ENCODE measurements around the gene SGTA.

Gene SGTA

GRCh38 chr19:2812414-2813234 lies 29.6 kb upstream of the SGTA start:
- no peak for TF ChIP-seq CTCF (conservative IDR thresholded peaks at IDR 0.05; ENCODE audit: low read length)
- no peak for TF ChIP-seq EZH2phosphoT487 (IDR thresholded peaks at IDR 0.05; ENCODE audit: borderline replicate concordance)
- Histone ChIP-seq H3K79me2 (ENCODE audit: insufficient read depth, low read length) (no peaks in the 10 kb centered on the region), H3K4me3 (ENCODE audit: low read length, poor library complexity, severe bottlenecking) (no peak overlapping the region), H2AFZ (ENCODE audit: low read length) (no peak overlapping the region), H4K20me1 (ENCODE audit: insufficient read depth, low read length, poor library complexity, severe bottlenecking) (no peaks in the 10 kb centered on the region), H3F3A (ENCODE audit: low read depth) (no peaks in the 10 kb centered on the region), H3K9me2 (replicated peaks; ENCODE audit: low read depth, low read length) (no peaks in the 10 kb centered on the region), H3K9ac (ENCODE audit: low read depth, low read length, poor library complexity, severe bottlenecking) (no peak overlapping the region), H3K27me3 (ENCODE audit: insufficient read depth, low read length, poor library complexity, severe bottlenecking) (no peaks in the 10 kb centered on the region), H3K4me1 (ENCODE audit: insufficient read depth, low read length, poor library complexity, severe bottlenecking) (no peaks in the 10 kb centered on the region), H3K9me3 (ENCODE audit: insufficient read depth, low read depth, low read length) (no peaks in the 10 kb centered on the region), H3K4me2 (ENCODE audit: low read depth, low read length, poor library complexity, severe bottlenecking) (no peak overlapping the region), H3K36me3 (ENCODE audit: insufficient read depth, low read length) (peaks cover 43% of the 10 kb centered on the region; the same call in 1 of the 2 replicates)

GRCh38 chr19:2811735-2812413 lies 28.8 kb upstream of the SGTA start:
- Histone ChIP-seq H3K9ac (ENCODE audit: low read depth, low read length, poor library complexity, severe bottlenecking) (no peak overlapping the region), H3K79me2 (ENCODE audit: insufficient read depth, low read length) (no peaks in the 10 kb centered on the region), H3K9me3 (ENCODE audit: insufficient read depth, low read depth, low read length) (no peaks in the 10 kb centered on the region), H3K4me2 (ENCODE audit: low read depth, low read length, poor library complexity, severe bottlenecking) (no peak overlapping the region), H3K4me3 (ENCODE audit: low read length, poor library complexity, severe bottlenecking) (no peak overlapping the region), H3K9me2 (replicated peaks; ENCODE audit: low read depth, low read length) (no peaks in the 10 kb centered on the region), H3F3A (ENCODE audit: low read depth) (no peaks in the 10 kb centered on the region), H3K4me1 (ENCODE audit: insufficient read depth, low read length, poor library complexity, severe bottlenecking) (no peaks in the 10 kb centered on the region), H2AFZ (ENCODE audit: low read length) (no peak overlapping the region), H3K27me3 (ENCODE audit: insufficient read depth, low read length, poor library complexity, severe bottlenecking) (no peaks in the 10 kb centered on the region), H3K36me3 (ENCODE audit: insufficient read depth, low read length) (peaks cover 49% of the 10 kb centered on the region; the same call in 1 of the 2 replicates), H4K20me1 (ENCODE audit: insufficient read depth, low read length, poor library complexity, severe bottlenecking) (no peaks in the 10 kb centered on the region)
- no peak for TF ChIP-seq EZH2phosphoT487 (IDR thresholded peaks at IDR 0.05; ENCODE audit: borderline replicate concordance)
- no peak for TF ChIP-seq CTCF (conservative IDR thresholded peaks at IDR 0.05; ENCODE audit: low read length)

- H3K36me3 ChIP-seq (ENCODE audit: insufficient read depth, low read length) = peaks cover 55% of the 10 kb centered on the region; the same call in 1 of the 2 replicates
- H3K27me3 ChIP-seq (ENCODE audit: insufficient read depth, low read length, poor library complexity, severe bottlenecking) = no peaks in the 10 kb centered on the region
- no peak overlapping the region for H3K4me3 ChIP-seq (ENCODE audit: low read length, poor library complexity, severe bottlenecking)
- H2AFZ ChIP-seq (ENCODE audit: low read length) = no peak overlapping the region
- no peaks in the 10 kb centered on the region for H3K9me2 ChIP-seq (replicated peaks; ENCODE audit: low read depth, low read length)
- no peaks in the 10 kb centered on the region for H4K20me1 ChIP-seq (ENCODE audit: insufficient read depth, low read length, poor library complexity, severe bottlenecking)
- no peaks in the 10 kb centered on the region for H3F3A ChIP-seq (ENCODE audit: low read depth)
- no peaks in the 10 kb centered on the region for H3K9me3 ChIP-seq (ENCODE audit: insufficient read depth, low read depth, low read length)
- H3K4me1 ChIP-seq (ENCODE audit: insufficient read depth, low read length, poor library complexity, severe bottlenecking) = no peaks in the 10 kb centered on the region
- TF ChIP-seq EZH2phosphoT487 (IDR thresholded peaks at IDR 0.05; ENCODE audit: borderline replicate concordance) = no peak
- no peak for TF ChIP-seq CTCF (conservative IDR thresholded peaks at IDR 0.05; ENCODE audit: low read length)
- H3K9ac ChIP-seq (ENCODE audit: low read depth, low read length, poor library complexity, severe bottlenecking) = no peak overlapping the region
- H3K4me2 ChIP-seq (ENCODE audit: low read depth, low read length, poor library complexity, severe bottlenecking) = no peak overlapping the region
- no peaks in the 10 kb centered on the region for H3K79me2 ChIP-seq (ENCODE audit: insufficient read depth, low read length)
These were observed 28.2 kb upstream of the SGTA start for GRCh38 chr19:2811221-2811722.
